ENCODE results near the gene STAC. TPM values are rescaled to one million over a fixed set of nuclear protein-coding genes. Genes with fewer than 3 reads are reported as not detected.

STAC gene
- total RNA-seq, 1 donor from 2014 or later = 21.7 TPM

DNA sequence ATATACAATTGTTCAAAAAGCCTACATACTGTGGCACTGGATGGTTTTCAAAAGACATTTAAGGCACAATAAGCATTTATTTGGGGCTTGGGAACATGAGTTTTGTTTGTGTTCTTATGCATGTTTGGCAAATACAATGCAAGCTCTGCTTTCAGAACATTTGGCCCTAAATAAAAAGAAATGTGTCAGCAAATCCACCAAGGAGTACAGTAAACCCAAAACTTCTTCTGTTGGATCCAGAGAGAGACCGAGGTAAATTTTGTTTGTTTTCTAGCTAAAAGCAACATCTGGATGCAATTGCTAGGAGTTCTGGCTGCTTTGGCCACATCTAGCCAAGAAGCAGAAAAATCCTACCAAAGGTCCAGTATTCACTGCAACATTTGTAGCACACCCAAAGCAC is 215.2 kb downstream of the STAC start:
- no peak overlapping the region for H3K4me3 ChIP-seq (ENCODE audit: low read depth, low read length)
- no peak for DNase-seq (ENCODE audit: low read depth)
- no peak for TF ChIP-seq CTCF (conservative IDR thresholded peaks at IDR 0.05; ENCODE audit: low read depth, low read length)

GRCh38 chr3:36596419-36596818 is 216.1 kb downstream of the STAC start:
- TF ChIP-seq CTCF (conservative IDR thresholded peaks at IDR 0.05; ENCODE audit: low read depth, low read length) = no peak
- no peak overlapping the region for H3K4me3 ChIP-seq (ENCODE audit: low read depth, low read length)
- DNase-seq (ENCODE audit: low read depth) = no peak

- no peak overlapping the region for H3K4me3 ChIP-seq (ENCODE audit: low read depth, low read length)
- peak; percentile 45 for DNase-seq (ENCODE audit: low read depth)
- no peak for TF ChIP-seq CTCF (conservative IDR thresholded peaks at IDR 0.05; ENCODE audit: low read depth, low read length)
These were observed 217.1 kb downstream of the STAC start for GRCh38 chr3:36597422-36597821.
